ENCODE data around the gene EPB41L1. TPM values are rescaled to one million over a fixed set of nuclear protein-coding genes. Genes with fewer than 3 reads are reported as not detected.

EPB41L1 gene
- polyA plus RNA-seq, 3 donors, result 65.6 to 68.0 (median 67.0) TPM

DNA sequence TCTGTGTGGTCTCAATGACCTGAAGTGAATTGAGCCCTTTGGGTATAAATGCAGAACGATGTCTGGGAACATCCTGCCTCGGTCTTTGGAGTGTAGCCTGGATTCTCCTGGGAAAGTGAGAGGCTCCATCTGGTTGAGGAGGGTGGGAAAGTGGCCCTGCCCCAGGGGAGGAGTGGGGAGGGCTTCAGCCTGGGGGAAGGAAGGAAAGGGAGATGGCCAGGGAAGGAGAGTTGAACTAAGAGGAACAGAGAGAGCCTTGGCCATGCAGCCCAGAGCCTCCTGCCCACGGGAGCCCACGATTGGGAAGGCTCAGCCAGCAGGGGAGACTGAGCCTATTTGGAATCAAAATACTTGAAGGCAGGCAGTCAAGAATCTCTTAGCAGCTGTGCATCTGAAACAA lies 2.3 kb upstream of the EPB41L1 start:
- DNase-seq, result no peak

DNA sequence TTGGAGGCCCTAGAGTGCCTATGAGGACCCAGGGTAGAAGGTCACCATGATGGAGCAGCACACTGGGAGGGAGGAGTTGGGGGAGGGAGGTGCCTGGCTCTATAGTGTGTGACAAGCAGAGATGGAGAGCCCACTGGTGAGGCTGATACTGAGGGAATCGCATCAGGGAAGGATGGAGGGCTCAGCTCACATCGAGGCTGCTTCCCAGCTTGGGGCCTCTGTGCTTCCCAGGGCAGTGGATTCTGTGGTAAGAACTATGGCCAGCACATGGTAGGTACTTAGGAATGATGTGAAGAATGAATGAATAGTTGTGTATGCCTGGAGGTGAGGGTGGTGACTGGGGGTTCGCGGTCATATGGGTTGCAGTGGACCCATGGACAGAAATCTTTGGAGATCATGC lies 1.3 kb upstream of the EPB41L1 start:
- no peak for DNase-seq

DNA sequence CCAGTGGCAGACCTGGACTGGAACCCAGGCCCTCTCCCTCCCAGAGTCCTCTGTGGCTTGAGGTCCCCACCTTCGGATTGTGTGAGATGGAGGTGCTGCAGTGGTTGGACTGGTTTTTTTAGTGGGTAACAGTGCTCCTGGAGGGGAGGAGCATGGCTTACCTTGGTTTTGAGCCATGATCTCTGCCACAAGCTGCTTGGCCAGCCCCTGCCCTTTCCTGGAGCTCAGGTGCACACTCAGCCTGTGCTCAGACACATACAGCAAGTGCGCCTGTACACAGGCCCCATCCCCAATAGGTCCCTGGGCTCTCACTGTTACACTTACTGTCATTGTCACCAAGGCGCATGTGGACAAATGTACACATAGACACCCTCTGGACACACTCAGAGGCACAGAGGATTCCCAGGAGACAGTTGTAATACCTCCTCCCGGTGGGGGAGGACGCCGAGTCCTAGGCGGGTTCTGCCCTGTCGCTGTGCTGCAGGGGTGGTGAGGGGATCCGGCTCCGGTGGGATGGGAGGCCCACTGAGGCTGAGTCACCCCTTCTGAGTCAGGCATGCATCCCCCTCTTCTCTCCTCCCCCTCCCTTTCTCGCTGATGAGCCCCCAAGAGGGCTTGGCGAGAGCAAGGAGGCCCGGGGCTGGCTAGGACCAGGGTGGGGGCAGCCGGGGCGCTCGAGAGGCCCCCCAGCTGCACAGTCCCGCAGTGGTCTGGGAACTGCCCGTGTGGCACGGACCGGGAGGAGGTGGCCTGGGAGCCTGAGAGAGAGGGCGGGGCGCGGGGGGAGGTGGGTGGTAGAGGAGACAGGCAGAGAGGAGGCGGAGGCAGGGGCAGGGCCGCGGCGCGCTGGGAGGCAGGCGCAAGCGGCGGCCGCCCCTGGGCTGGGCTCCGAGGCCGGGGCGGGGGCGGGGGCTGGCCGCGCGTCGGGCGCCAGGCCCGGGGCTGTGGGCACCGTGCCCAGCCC lies 522 bp upstream of the EPB41L1 start:
- peak; percentile 77 for DNase-seq

DNA sequence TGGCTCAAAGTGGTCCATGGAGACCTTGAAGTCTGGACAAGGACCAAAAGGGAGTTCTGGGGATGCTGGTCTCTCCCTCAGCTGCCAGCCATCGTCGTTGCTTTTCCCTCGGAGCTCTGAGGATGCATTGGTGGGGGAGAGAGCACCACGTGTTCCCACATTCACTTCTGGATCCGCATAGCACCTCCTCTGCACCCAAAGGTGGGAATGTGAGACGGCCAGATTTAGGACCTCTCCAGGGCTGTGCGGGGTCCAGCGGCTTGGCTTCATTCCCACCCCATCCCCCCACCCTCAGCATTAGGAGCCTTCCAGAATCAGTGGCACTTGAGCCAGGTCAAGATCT lies 1.1 kb downstream of the EPB41L1 start:
- DNase-seq, result no peak

DNA sequence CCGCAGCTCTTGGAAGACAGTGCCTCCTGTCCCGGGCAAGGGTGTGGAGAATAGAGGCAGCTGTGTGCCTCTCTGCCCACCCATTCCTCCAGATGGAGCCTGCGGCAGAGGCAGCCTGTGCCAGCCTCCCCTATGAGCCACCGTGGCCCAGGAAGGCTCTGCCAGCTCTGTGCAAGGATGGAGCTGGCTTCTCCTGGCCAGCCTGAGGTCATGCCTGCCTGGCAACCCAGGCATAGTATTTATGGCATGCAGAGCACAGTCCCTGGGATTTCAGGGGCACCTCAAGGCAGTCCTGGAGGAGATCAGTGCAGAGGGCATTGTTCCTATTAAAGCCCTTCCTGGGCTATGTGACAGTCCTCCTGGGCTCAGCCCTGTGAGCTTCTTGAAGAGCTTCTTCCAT lies 1.5 kb downstream of the EPB41L1 start:
- DNase-seq, result no peak

DNA sequence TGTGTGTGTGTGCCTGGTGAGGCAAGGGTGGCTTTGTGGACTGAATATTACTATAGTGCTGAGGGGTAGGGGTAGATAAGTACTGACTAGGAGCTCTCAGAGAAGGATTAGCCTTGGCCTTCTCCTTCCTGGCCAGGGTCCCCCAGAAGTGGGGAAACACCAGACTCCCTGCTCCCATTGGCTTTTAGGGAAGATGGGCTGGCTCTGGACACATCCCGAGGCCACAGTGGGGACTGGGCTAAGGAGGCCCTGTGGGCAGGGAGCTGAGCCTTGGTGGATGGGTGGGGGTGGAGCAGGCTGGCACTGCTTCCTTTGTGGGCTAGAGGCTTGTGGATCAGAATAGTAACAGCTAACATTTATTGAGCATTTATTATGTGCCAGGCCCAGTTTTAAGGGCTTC lies 3.1 kb downstream of the EPB41L1 start:
- DNase-seq, result no peak

DNA sequence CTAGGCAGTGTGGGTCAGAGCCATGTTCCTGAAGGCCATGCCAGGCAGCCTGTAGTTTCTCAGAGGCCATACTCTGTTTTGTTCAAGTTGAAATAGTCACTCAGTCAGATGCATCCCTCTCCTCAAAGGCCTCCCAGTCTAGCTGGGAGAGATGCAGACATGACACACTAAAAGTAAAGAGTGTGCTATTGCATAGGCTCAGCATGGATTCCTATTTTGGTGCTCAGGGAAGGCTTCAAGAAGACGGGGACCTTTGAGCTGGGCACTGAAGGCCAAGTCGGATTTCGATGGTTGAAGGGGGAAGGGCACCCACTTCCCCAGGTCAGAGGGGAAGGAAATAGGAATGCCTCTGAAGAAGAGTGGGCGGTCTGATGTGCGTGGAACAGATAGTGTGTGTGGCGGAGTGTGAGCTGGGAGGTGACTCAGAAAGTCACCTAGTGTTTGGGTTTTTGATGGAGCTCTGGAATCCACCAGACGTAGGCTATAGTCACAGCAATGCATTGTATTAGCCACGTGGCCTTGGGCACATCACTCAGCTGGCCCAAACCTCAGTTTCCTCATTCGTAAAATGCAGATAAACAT lies 3.7 kb downstream of the EPB41L1 start:
- DNase-seq, result no peak

DNA sequence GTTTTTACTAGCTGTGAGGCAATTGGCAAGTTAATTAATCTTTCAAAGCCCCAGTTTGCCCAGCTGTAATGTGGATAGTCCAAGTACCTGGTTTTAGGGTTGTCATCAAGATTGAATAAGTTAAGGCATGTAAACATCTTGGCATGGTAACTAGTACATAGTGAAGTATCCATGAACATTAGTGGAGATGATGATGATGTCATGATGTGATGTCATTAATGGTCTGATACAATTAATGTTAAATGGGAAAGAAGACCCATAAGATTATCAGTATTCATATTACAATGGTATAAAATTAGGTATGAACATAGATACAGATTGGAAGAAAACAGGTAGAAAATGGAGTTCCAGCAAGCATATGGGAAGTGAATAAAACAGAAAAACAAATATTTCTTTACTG lies 5.3 kb downstream of the EPB41L1 start:
- DNase-seq, result no peak

DNA sequence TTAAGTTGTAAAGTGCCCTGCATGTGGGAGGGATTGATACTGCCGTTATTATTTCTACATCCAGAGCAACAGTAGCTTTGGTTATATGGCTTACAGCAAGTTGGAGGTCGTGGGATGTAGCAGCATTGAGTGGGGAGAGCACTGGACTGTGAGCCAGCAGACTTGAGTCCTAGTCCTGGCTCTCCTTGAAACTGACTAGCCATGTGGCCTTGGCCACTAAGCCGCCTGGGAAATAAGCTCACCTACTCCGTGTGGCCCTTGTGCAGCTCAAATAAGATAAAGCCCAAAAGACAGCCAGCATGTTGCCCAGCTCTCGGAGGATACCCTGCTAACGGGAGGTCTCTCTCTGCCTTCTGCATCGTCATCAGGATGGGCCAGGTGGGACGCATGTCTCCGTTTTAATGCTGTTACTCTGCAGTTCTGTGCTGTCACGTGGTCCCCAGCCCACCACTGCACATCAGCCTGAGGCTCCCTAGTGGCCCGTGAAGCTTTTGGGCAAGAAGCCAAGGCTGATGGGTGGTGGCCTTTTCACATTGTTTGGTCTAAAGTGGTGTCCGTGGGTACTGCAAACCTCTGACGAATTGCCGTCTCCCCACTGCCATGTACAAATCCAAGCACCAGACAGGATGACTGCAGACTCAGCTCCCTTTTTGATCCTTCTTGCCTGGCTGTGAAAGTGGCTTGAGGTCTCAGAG lies 7.9 kb downstream of the EPB41L1 start:
- no peak for DNase-seq

DNA sequence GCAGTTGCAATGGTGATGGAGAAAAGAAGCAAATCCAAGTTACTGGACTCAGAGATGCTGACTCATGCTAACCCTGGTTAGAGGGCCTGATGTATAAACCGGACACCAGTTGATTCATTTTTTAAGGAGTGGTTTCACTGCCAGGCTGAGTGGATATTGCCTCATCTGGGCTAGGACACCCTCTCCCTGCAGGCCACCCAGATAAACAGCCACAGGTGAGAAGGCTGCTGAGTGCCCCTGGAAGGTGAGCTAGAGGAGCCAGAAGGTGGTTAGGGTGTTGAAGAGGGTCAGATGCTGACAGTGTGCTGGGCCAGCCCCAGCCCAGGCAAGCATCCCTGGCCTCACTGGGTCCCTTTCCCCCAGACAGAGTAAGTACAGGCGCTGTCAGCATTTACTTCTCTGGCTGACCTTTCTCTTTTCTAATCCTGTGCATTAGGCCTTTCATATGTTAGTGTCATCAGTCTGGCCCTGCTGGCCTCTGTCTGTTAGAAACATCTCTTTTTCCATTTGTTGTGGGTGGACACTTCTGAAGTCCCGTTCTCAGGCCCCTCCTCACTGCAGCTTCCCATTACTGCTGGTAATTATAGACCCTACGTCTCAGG lies 13.5 kb downstream of the EPB41L1 start:
- DNase-seq, result no peak

DNA sequence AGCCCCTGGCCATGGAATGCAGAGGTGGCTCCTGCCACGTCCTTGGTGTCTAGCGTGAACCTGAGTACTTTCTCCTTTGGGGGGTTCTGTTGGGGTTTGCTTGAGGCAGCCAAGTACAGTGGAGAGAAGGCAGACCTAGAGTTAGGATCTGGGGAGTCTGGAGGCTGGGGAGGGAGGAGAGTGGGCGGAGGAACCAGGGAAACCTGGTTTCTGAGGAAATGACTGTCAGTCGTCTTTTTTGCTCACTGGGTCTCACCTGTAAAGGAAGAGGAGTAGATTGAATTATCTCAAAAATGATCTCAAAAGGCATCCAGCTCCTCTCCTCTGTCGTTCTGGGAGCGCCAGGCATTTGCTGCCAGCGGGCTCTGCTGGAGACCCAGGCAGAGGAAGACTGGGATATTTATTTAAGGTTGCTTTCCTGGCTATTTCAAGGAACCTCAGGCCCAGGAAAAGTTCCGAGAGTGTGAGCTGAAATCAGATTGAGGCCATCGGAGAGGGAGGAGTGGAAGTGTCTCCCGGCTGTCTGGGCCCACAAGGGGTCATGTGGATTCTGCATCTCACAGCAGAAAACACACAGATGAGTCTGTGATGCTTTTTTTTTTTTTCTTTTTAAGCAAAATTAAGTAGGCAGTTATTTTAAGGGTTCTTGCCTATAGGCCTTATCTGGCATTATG lies 16.1 kb downstream of the EPB41L1 start:
- DNase-seq, result no peak

DNA sequence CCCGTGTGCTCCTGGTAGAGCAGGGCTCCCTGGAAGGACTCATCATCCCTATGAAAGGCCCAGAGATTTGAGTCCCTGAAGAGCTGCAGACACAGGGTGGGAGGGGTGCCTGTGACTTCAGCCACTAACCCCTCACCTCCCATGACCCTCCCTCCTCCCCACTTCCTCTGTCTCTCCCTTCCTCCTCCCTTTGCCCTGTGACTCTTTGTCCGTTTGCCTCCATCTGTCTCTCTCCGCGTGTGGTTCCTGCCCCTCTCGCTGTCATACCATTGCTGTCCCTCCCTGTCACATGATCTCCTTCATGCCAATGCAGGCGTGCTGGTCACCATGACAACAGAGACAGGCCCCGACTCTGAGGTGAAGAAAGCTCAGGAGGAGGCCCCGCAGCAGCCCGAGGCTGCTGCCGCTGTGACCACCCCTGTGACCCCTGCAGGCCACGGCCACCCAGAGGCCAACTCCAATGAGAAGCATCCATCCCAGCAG lies 19.0 kb downstream of the EPB41L1 start:
- peak; percentile 85 for DNase-seq

DNA sequence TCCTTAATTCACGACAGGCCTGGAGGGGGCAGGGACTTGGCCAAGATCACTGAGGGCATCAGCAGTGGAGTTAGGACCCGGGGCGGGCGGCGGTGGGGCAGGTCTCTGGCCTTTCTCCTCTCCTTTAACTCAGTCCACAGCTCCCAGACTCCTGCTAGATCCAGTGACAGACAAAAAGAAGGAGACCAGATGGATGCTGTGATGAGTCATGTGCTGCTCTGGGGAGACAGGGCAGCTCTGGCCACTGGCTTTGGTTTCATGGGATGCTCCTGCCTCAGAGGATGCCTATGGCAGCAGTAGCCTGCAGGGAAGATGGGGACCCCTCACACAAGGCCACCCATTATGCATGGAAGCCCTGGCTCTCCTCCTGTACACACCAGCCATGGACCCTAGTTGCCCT lies 20.5 kb downstream of the EPB41L1 start:
- no peak for DNase-seq

DNA sequence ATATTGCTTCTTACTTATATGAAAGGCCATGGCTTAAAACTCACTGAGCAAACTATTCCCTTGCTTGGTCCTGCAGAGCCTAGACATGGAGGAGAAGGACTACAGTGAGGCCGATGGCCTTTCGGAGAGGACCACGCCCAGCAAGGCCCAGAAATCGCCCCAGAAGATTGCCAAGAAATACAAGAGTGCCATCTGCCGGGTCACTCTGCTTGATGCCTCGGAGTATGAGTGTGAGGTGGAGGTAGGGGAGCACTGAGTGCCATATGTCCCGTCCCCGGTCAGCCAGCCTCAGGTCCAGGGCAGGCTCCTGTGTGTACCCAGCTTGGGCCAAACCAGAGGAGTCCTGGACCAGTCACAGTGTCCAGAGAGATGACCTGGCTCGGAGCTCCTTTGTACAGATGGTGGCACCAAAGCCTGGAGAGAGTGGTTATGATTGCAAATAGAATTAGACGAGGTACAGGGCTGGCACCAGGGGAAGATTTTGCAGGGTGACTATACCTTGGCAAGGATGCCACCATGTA lies 21.0 kb downstream of the EPB41L1 start:
- DNase-seq, result no peak

DNA sequence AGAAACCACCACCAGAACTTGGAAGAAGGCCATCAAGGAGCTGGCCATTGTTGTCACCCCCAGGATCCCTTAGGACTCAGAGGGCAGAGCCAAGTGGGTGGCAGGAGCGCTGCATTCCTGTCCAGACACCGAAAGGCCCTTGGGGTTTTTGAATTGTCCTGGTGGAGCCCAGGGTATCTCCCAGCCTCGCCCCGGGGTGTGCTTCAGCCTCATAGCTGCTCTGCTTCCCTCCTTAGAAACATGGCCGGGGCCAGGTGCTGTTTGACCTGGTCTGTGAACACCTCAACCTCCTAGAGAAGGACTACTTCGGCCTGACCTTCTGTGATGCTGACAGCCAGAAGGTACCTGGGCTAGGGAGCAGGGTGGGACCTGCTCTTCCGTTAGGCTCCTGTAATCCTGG lies 23.2 kb downstream of the EPB41L1 start:
- DNase-seq, result no peak

DNA sequence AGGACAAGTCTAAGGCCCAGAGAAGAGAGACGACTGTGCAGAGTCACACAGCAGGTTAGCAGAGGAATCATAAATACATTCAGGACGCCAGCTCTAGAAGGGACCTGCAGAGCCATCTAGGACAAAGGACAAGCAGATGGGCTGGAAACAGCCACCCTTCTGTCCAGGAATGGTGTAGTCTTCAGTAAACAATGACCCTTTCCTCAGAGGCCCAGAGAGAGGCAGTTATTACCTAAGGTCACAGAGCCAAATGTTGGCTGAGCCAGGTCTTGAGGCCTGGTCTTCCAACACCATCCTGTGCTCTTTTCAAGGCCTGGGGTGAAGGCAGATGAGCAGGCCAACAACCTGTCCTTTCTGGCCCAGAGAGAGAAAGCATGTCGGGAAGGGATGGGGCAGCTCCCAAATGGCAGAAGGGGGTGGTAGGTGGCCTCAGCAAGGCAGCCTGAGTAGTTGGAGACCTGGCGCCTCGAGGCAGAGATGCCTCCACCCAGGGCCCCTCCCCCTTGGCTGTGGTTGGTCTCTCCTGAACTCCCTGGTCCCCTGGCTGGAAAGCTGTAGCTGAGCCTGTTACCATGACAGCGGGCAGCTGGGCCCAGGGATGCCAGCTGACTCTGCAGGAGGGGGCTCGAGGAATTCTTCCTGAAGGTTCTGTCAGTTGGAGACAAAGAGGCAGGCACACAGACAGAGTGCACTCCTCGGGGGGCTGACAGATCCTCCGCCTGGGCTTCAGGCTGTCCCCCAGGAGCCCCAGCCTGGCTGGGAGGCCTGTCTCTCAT lies 24.8 kb downstream of the EPB41L1 start:
- no peak for DNase-seq

DNA sequence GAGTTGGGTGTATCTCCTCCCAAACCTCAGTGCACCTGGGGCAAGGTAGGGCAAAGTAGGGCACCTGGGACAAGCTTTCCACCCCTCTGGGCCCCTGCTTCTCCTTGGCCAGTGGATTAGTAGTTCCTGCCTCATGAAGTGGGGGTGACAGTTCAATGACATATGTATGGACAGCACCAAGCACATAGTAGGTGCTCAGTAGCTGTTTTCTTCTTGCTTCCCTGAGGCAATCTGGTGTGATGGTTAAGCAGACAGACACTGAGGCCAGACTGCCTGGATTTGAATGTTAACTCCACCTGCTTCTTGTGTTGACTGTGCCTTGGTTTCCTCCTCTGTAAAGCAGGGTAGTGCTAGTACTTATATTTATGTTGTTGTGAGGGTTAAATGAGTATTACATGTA lies 25.8 kb downstream of the EPB41L1 start:
- no peak for DNase-seq

DNA sequence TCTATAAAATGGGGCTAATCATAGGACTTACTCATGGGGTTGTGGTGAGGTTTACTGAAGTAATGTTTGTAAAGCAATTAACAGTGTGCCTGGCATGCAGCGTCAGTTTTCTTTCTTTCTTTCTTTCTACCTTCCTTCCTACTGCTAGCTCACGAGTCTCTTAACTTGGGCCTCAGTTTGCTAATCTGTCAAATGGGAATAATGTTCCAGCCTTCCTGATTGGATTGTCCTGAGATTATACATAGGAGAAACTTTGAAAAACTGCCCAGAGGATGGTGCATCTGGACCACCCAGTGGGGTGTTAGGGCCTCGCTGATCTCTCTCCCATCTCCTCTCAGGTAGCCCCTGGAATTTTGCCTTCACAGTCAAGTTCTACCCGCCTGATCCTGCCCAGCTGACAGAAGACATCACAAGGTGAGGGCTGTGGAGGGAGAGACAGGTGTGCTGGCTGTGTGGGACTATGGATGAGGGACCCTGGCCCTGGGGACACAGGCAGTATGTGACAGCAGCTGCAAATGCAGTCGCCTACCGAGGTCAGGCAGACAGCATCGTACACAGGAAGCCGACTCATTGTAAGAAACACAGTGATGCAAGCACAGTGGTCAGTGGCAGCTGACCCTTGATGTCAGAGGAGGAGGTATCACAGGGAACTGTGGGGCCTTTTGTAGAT lies 27.5 kb downstream of the EPB41L1 start:
- DNase-seq, result no peak

DNA sequence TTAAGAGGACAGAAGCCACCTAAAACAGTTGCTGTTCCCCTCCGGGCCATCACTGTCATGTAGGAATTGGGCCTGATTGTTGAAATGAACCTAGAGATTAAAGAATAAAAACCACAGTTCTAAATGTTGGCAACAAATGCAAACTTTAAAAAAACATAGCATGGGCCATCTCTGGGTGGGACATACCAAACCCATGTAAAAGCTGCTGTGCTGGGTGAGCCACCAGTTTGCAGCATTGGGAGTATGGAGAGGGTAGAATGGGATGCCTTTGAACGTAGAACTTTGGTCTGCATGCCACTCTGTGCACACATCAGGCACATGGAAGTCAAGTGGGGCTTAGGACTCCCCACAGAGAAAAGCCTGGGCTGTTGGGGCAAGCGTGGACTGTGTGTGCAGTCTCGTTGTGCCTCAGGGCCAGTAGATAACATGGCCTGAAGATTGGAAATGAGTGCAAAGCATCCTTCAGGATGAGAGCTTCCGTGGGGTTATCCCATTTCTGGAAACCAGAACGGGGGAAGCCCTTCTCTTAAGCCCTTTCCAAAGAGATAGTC lies 28.1 kb downstream of the EPB41L1 start:
- no peak for DNase-seq
